Esophagus squamous epithelium (tissue), 5 donors: ENCODE data around the gene SFXN1. TPM values are rescaled to one million over a fixed set of nuclear protein-coding genes. Genes with fewer than 3 reads are reported as not detected.

Experiments used
- DNase-seq: peaks from one replicate; lab custom pipeline; 2025; lab: John Stamatoyannopoulos, UW
- H3K27ac ChIP-seq, 4 donors: fragments of 200-600 bp; sonication (generic); one replicate each; pipeline ENCODE4 v1.5.1; 2016 to 2019; ENCODE audit warnings: mild to moderate bottlenecking in 1 of 4
- H3K27me3 ChIP-seq, 4 donors: fragments of 200-600 bp; sonication (generic); 1 replicate in 3 of 4; 2 replicates in 1 of 4; pipeline versions ENCODE4 v1.5.1 to v1.6.0; 2017 to 2021; ENCODE audit warnings: antibody characterized with exemption in 1 of 4
- H3K36me3 ChIP-seq, 3 donors: fragments of 200-600 bp; sonication (generic); one replicate each; pipeline ENCODE4 v1.5.1; 2016 to 2019
- H3K4me1 ChIP-seq, 3 donors: fragments of 200-600 bp; sonication (generic); one replicate each; pipeline ENCODE4 v1.5.1; 2017 to 2019
- H3K4me3 ChIP-seq, 4 donors: fragments of 200-600 bp; sonication (generic); 1 replicate in 3 of 4; 2 replicates in 1 of 4; pipeline ENCODE4 v1.5.1; 2016 to 2019; ENCODE audit warnings: mild to moderate bottlenecking in 2 of 4, moderate library complexity in 1 of 4
- H3K9me3 ChIP-seq, 3 donors: fragments of 200-600 bp; sonication (generic); one replicate each; pipeline ENCODE4 v1.5.1; 2016 to 2019
- POLR2A ChIP-seq, 4 donors: fragments of 450-650 bp; IDR thresholded peaks; one replicate each; pipeline ENCODE4 v1.6.1; 2017; ENCODE audit warnings: antibody characterized with exemption in 4 of 4, mild to moderate bottlenecking in 4 of 4, moderate library complexity in 3 of 4
- WGBS, 2 donors: methylation state at CpG; one replicate each; pipeline ENCODE4 v1.1.5; 2018; 5-methylcytosine and 5-hydroxymethylcytosine counted together
- intact Hi-C: fragments of 100-400 bp; cut with DNase I; formaldehyde crosslinking; loops from one replicate; pipeline ENCODE4 v1.15.0; 2022
- total RNA-seq, 4 donors: library from RNA; depleted of rRNA; stranded (reverse); fragments of >200 nt; gene quantifications; one replicate each; pipeline ENCODE4 v1.1.0, GENCODE V29; 2016
- TF ChIP-seq, protein P1 (sequence below), 6 experiments: fragments of 450-650 bp in 4 of 6; fragments of 200-600 bp in 2 of 6; sonication (generic) in 2 of 6; IDR thresholded peaks; one replicate each; pipeline ENCODE4 v1.5.1; 2016 to 2019; ENCODE audit warnings: antibody characterized with exemption in 6 of 6, mild to moderate bottlenecking in 4 of 6, moderate library complexity in 4 of 6
- donor health status: DM: yes; HTN: yes; CAD: no.

The SFXN1 gene
- total RNA-seq, 4 donors from 2014 or later: 39.6 to 81.7 (median 51.9) TPM

DNA sequence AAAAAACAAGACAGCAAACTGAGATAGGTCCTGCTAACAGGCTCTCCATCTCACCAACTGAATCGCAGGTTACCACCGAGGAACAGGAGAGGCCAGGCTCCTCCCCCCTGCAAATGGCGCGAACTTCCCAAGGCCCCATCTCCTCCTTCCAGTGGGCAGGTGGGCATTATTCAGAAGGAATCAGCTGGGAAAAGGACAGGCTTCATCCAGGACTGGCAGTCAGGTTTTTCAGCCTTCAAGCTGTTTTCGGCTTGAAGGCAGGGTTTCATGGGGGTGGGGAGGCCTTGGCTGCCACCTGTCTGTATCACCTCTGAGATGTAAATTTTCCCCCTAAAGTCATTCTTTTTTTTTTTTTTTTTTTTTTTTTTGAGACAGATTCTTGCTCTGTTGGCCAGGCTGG is 79.4 kb downstream of the SFXN1 start:
- no peaks in the 10 kb centered on the region for H3K9me3 ChIP-seq
- no peak overlapping the region for H3K27ac ChIP-seq
- intact Hi-C loops: no loop called here
- TF ChIP-seq POLR2A (IDR thresholded peaks at IDR 0.05): no peak
- TF ChIP-seq, protein P1, sequence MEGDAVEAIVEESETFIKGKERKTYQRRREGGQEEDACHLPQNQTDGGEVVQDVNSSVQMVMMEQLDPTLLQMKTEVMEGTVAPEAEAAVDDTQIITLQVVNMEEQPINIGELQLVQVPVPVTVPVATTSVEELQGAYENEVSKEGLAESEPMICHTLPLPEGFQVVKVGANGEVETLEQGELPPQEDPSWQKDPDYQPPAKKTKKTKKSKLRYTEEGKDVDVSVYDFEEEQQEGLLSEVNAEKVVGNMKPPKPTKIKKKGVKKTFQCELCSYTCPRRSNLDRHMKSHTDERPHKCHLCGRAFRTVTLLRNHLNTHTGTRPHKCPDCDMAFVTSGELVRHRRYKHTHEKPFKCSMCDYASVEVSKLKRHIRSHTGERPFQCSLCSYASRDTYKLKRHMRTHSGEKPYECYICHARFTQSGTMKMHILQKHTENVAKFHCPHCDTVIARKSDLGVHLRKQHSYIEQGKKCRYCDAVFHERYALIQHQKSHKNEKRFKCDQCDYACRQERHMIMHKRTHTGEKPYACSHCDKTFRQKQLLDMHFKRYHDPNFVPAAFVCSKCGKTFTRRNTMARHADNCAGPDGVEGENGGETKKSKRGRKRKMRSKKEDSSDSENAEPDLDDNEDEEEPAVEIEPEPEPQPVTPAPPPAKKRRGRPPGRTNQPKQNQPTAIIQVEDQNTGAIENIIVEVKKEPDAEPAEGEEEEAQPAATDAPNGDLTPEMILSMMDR (IDR thresholded peaks at IDR 0.05): no peak
- H3K36me3 ChIP-seq: no peaks in the 10 kb centered on the region
- no peaks in the 10 kb centered on the region for H3K4me1 ChIP-seq
- no peak overlapping the region for H3K4me3 ChIP-seq
- WGBS, 2 donors: 68 to 81% methylated on average over 5 of the region's 5 CpGs
- DNase-seq: no peak
- peaks cover 0 to 31% (median 0%) of the 10 kb centered on the region in 4 donors for H3K27me3 ChIP-seq

DNA sequence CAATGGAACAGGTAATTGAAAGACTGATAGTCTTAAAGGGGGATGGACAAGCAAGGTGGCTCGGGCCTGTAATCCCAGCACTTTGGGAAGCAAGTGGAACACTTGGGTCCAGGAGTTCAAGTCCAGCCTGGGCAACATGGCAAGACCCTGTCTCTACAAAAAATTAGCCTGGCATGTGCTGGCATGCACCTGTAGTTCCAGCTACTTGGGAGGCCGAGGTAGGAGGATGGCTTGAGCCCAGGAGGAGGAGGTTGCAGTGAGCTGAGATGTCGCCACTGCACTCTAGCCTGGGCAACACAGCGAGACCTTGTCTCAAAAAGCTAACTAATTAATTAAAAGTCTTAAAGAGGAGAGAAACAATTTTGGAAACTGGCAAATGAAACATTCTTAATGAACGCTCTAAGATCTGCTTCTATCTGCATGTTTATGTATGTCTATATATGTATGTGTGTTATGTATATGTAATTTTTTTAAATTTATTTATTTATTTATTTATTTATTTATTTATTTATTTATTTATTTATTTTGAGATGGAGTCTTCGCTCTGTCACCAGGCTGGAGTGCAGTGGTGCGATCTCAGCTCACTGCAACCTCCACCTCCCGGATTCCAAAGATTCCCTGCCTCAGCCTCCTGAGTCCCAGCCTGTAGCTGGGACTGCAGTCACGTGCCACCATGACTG is 80.6 kb downstream of the SFXN1 start:
- H3K27ac ChIP-seq: no peak overlapping the region
- peaks cover 0 to 29% (median 0%) of the 10 kb centered on the region in 4 donors for H3K27me3 ChIP-seq
- H3K36me3 ChIP-seq: no peaks in the 10 kb centered on the region
- intact Hi-C loops: no loop called here
- no peak for TF ChIP-seq POLR2A (IDR thresholded peaks at IDR 0.05)
- TF ChIP-seq, protein P1 (IDR thresholded peaks at IDR 0.05): no peak
- WGBS, 2 donors: 81 to 87% methylated on average over 9 of the region's 9 CpGs
- no peak overlapping the region for H3K4me3 ChIP-seq
- no peaks in the 10 kb centered on the region for H3K9me3 ChIP-seq
- H3K4me1 ChIP-seq: no peaks in the 10 kb centered on the region
- DNase-seq: no peak

GRCh38 chr5:175560011-175560410 is 81.7 kb downstream of the SFXN1 start:
- no peak for TF ChIP-seq POLR2A (IDR thresholded peaks at IDR 0.05)
- TF ChIP-seq, protein P1 (IDR thresholded peaks at IDR 0.05): no peak
- DNase-seq: no peak
- H3K27ac ChIP-seq: no peak overlapping the region
- intact Hi-C loops: no loop called here
- no peaks in the 10 kb centered on the region for H3K9me3 ChIP-seq
- H3K4me1 ChIP-seq: no peaks in the 10 kb centered on the region
- WGBS, 2 donors: 31 to 38% methylated on average over 2 of the region's 2 CpGs
- no peaks in the 10 kb centered on the region for H3K36me3 ChIP-seq
- H3K4me3 ChIP-seq: no peak overlapping the region
- H3K27me3 ChIP-seq: peaks cover 0 to 25% (median 0%) of the 10 kb centered on the region in 4 donors

DNA sequence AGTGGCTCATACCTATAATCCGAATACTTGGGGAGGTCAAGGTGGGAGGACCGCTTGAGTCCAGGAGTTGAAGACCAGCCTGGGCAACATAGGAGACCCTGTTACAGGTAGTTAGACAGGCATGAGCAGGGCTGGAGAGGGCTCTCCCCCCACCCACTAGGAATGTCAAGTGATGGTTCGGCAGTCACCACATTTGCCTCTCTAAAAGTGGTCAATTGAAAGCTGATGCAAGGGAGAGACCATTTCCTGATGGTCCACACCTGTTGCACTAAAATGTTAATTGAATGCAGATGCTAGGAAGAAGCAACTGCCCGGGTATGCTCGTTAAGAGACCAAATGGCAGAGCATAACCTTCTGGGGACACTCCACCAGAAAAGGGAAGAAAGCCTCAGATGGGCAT is 82.7 kb downstream of the SFXN1 start:
- no peak overlapping the region for H3K4me3 ChIP-seq
- H3K9me3 ChIP-seq: no peaks in the 10 kb centered on the region
- H3K27me3 ChIP-seq: peaks cover 0 to 25% (median 0%) of the 10 kb centered on the region in 4 donors
- intact Hi-C loops: no loop called here
- H3K36me3 ChIP-seq: no peaks in the 10 kb centered on the region
- no peak for DNase-seq
- 62 to 68% methylated on average over 5 of the region's 5 CpGs for WGBS, 2 donors
- H3K27ac ChIP-seq: no peak overlapping the region
- no peaks in the 10 kb centered on the region for H3K4me1 ChIP-seq
- TF ChIP-seq POLR2A (IDR thresholded peaks at IDR 0.05): no peak
- TF ChIP-seq, protein P1 (IDR thresholded peaks at IDR 0.05): no peak

GRCh38 chr5:175564716-175565115 is 86.4 kb downstream of the SFXN1 start:
- 18 to 29% methylated on average over 1 of the region's 1 CpG for WGBS, 2 donors
- DNase-seq: no peak
- TF ChIP-seq, protein P1 (IDR thresholded peaks at IDR 0.05): no peak
- no peak for TF ChIP-seq POLR2A (IDR thresholded peaks at IDR 0.05)
- Histone ChIP-seq H3K27ac (no peak overlapping the region), H3K9me3 (no peaks in the 10 kb centered on the region), H3K27me3 (peaks cover 0 to 24% (median 0%) of the 10 kb centered on the region in 4 donors), H3K4me1 (no peaks in the 10 kb centered on the region), H3K36me3 (no peaks in the 10 kb centered on the region), H3K4me3 (no peak overlapping the region)
- intact Hi-C loops: no loop called here
